Measurements from ENCODE around the gene TGFBR1.

DNA sequence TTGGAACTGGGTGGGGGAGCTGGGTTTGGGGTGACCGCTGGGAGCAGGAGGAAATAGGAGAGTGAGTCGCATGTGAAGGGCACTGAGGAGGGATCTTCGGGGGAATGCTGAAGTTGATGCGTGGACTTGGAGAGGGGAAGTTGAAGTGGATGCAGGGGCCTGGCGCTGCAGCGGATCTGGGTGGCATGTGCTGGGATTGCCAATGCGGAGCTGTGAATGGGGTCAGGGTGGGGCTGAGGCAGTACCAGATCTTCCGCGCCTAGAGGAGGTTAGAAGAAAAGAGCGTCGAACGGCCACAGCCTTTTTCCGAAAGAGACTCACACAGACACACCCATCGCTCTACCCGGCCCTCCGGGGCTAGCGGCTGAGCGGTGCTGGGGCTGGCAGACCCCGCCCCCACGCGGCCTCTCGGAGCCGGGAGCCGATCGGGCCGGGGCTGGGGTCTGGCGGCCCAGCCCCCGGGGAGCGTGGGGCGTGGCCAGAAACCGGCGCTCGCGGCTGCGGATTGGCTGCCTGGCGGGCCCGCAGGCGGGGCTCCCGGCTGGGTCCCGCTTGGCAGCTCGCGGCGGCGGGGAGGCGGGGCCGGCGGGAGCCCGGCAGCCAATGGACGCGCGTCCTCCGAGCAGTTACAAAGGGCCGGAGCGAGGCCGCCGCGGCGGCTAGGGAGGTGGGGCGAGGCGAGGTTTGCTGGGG lies at the start of gene TGFBR1:
- no peak for TF ChIP-seq CTCF (conservative IDR thresholded peaks at IDR 0.05; ENCODE audit: low read length)
- no peak for TF ChIP-seq EZH2phosphoT487 (IDR thresholded peaks at IDR 0.05; ENCODE audit: borderline replicate concordance)

Data from Loucy (cell line).